Ishikawa (cell line): ENCODE results near the gene TPCN1.

ENCODE experiments used
- CEBPB ChIP-seq: IDR thresholded peaks from 2 replicates; pipeline ENCODE4 v1.6.1; 2012
- CREB1 ChIP-seq: IDR thresholded peaks from 2 replicates; pipeline ENCODE4 v1.6.1; 2012; ENCODE audit warnings: low read depth
- EGR1 ChIP-seq: IDR thresholded peaks from 2 replicates; pipeline ENCODE4 v1.6.1; 2012
- EP300 ChIP-seq: IDR thresholded peaks from 2 replicates; pipeline ENCODE4 v1.6.1; 2012; ENCODE audit warnings: borderline replicate concordance
- FOXM1 ChIP-seq: IDR thresholded peaks from 2 replicates; pipeline ENCODE4 v1.6.1; 2012; ENCODE audit warnings: low read depth, borderline replicate concordance
- MAX ChIP-seq: IDR thresholded peaks from 2 replicates; pipeline ENCODE4 v1.6.1; 2012
- NFIC ChIP-seq: IDR thresholded peaks from 2 replicates; pipeline ENCODE4 v1.6.1; 2012
- RAD21 ChIP-seq: IDR thresholded peaks from 2 replicates; pipeline ENCODE4 v1.6.1; 2012; ENCODE audit warnings: low read depth
- REST ChIP-seq: IDR thresholded peaks from 2 replicates; pipeline ENCODE4 v1.6.1; 2012; ENCODE audit warnings: low read depth, mild to moderate bottlenecking
- TAF1 ChIP-seq: IDR thresholded peaks from 2 replicates; pipeline ENCODE4 v1.6.1; 2012; ENCODE audit warnings: low read depth, mild to moderate bottlenecking
- TCF12 ChIP-seq: IDR thresholded peaks from 2 replicates; pipeline ENCODE4 v1.6.1; 2012; ENCODE audit warnings: low read depth
- TEAD4 ChIP-seq: IDR thresholded peaks from 2 replicates; pipeline ENCODE4 v1.6.1; 2012
- USF1 ChIP-seq: IDR thresholded peaks from 2 replicates; pipeline ENCODE4 v1.6.1; 2012
- YY1 ChIP-seq: IDR thresholded peaks from 2 replicates; pipeline ENCODE4 v1.6.1; 2012; ENCODE audit warnings: low read depth
- ZBTB7A ChIP-seq: IDR thresholded peaks from 2 replicates; pipeline ENCODE4 v1.6.1; 2012; ENCODE audit warnings: low read depth

TPCN1 gene

GRCh38 chr12:113269257-113269943 lies 48.1 kb downstream of the TPCN1 start:
- TF ChIP-seq RAD21 (no peak), EP300 (no peak), REST (no peak)

- no peak for TF ChIP-seq YY1
- TF ChIP-seq TAF1: no peak
- no peak for TF ChIP-seq CEBPB
- TF ChIP-seq TEAD4: no peak
- TF ChIP-seq RAD21: no peak
- no peak for TF ChIP-seq ZBTB7A
- TF ChIP-seq REST: no peak
- no peak for TF ChIP-seq EP300
- no peak for TF ChIP-seq NFIC
- TF ChIP-seq USF1: no peak
- no peak for TF ChIP-seq EGR1
- no peak for TF ChIP-seq FOXM1
- no peak for TF ChIP-seq CREB1
- TF ChIP-seq MAX: no peak
- TF ChIP-seq TCF12: no peak
Observed at GRCh38 chr12:113270709-113271009, 49.4 kb downstream of the TPCN1 start.

GRCh38 chr12:113271466-113271852 lies 50.2 kb downstream of the TPCN1 start:
- TF ChIP-seq REST (no peak), TCF12 (no peak), RAD21 (no peak), YY1 (no peak), EGR1 (no peak), MAX (no peak), FOXM1 (no peak), ZBTB7A (no peak)

GRCh38 chr12:113271853-113272561 lies 50.7 kb downstream of the TPCN1 start:
- TF ChIP-seq TAF1 (no peak), ZBTB7A (no peak), RAD21 (no peak), CEBPB (peak; percentile 75), MAX (no peak), TCF12 (no peak), REST (no peak), USF1 (no peak), TEAD4 (no peak)
